Tibial nerve (tissue), 4 donors: Measurements from ENCODE around the gene TMC6. TPM values are rescaled to one million over a fixed set of nuclear protein-coding genes. Genes with fewer than 3 reads are reported as not detected.

ENCODE experiments used
- DNase-seq, 2 donors: peaks; one replicate each; pipeline ENCODE4 v3.0.0-alpha.2; 2019; ENCODE audit warnings: low spot score in 2 of 2
- H3K27ac ChIP-seq, 4 donors: fragments of 200-600 bp; sonication (generic) in 3 of 4; one replicate each; pipeline ENCODE4 v1.5.1; 2017 to 2019; ENCODE audit warnings: mild to moderate bottlenecking in 1 of 4
- H3K27me3 ChIP-seq, 2 donors: fragments of 200-600 bp; sonication (generic) in 1 of 2; one replicate each; pipeline versions ENCODE4 v1.5.1 to v1.6.0; 2017 to 2019
- H3K36me3 ChIP-seq, 3 donors: fragments of 200-600 bp; sonication (generic); one replicate each; pipeline ENCODE4 v1.5.1; 2018 to 2019
- H3K4me1 ChIP-seq, 4 donors: fragments of 200-600 bp; sonication (generic) in 3 of 4; one replicate each; pipeline ENCODE4 v1.5.1; 2017 to 2019
- H3K4me3 ChIP-seq, 4 donors: fragments of 200-600 bp; sonication (generic) in 3 of 4; one replicate each; pipeline ENCODE4 v1.5.1; 2017 to 2019; ENCODE audit warnings: mild to moderate bottlenecking in 1 of 4, moderate library complexity in 1 of 4
- H3K9me3 ChIP-seq, 4 donors: fragments of 200-600 bp; sonication (generic) in 3 of 4; one replicate each; pipeline ENCODE4 v1.5.1; 2017 to 2019
- CTCF ChIP-seq, 5 experiments: fragments of 200-600 bp in 3 of 5; fragments of 450-650 bp in 2 of 5; sonication (generic) in 3 of 5; IDR thresholded peaks; one replicate each; pipeline ENCODE4 v1.5.1; 2016 to 2019; ENCODE audit warnings: antibody characterized with exemption in 5 of 5, mild to moderate bottlenecking in 3 of 5, moderate library complexity in 2 of 5
- EP300 ChIP-seq, 2 donors: sonication (generic); formaldehyde crosslinking; IDR thresholded peaks; one replicate each; pipeline ENCODE4 v1.6.1; 2017; ENCODE audit warnings: antibody characterized with exemption in 2 of 2, mild to moderate bottlenecking in 1 of 2
- POLR2A ChIP-seq, 2 donors: fragments of 450-650 bp; IDR thresholded peaks; one replicate each; pipeline ENCODE4 v1.6.1; 2017; ENCODE audit warnings: antibody characterized with exemption in 2 of 2, mild to moderate bottlenecking in 2 of 2, moderate library complexity in 2 of 2
- WGBS, 2 donors: methylation state at CpG; one replicate each; pipeline ENCODE4 v1.1.5; 2018; 5-methylcytosine and 5-hydroxymethylcytosine counted together
- total RNA-seq, 4 donors: library from RNA; depleted of rRNA; stranded (reverse); fragments of >200 nt; gene quantifications; one replicate each; pipeline ENCODE4 v1.1.0, GENCODE V29; 2016

The TMC6 gene
- total RNA-seq, 4 donors from 2014 or later: 43.3 to 94.5 (median 52.2) TPM

GRCh38 chr17:78103311-78103710 is 25.2 kb downstream of the TMC6 start:
- Histone ChIP-seq H3K36me3 (peaks cover 0 to 80% (median 1%) of the 10 kb centered on the region in 3 donors), H3K27ac (no peak overlapping the region), H3K27me3 (no peaks in the 10 kb centered on the region), H3K4me1 (peaks cover 0 to 12% (median 2%) of the 10 kb centered on the region in 4 donors), H3K4me3 (no peak overlapping the region), H3K9me3 (no peaks in the 10 kb centered on the region)
- DNase-seq: no peak
- TF ChIP-seq CTCF (IDR thresholded peaks at IDR 0.05) (no peak), EP300 (IDR thresholded peaks at IDR 0.05) (no peak), POLR2A (IDR thresholded peaks at IDR 0.05) (no peak)
- WGBS, 2 donors: 66 to 84% methylated on average over 4 of the region's 4 CpGs

- DNase-seq: no peak
- 93 to 97% methylated on average over 10 of the region's 10 CpGs for WGBS, 2 donors
- peaks cover 0 to 83% (median 7%) of the 10 kb centered on the region in 3 donors for H3K36me3 ChIP-seq
- no peaks in the 10 kb centered on the region for H3K27me3 ChIP-seq
- H3K9me3 ChIP-seq: no peaks in the 10 kb centered on the region
- H3K27ac ChIP-seq: no peak overlapping the region
- peaks cover 0 to 3% (median 0%) of the 10 kb centered on the region in 4 donors for H3K4me1 ChIP-seq
- H3K4me3 ChIP-seq: no peak overlapping the region
- TF ChIP-seq CTCF (IDR thresholded peaks at IDR 0.05) (no peak), POLR2A (IDR thresholded peaks at IDR 0.05) (no peak), EP300 (IDR thresholded peaks at IDR 0.05) (no peak)
Observed at GRCh38 chr17:78101542-78101941, 27.0 kb downstream of the TMC6 start.

GRCh38 chr17:78101112-78101511 is 27.4 kb downstream of the TMC6 start:
- Histone ChIP-seq H3K9me3 (no peaks in the 10 kb centered on the region), H3K4me1 (peaks cover 0 to 3% (median 0%) of the 10 kb centered on the region in 4 donors), H3K27me3 (no peaks in the 10 kb centered on the region), H3K27ac (no peak overlapping the region), H3K36me3 (peaks cover 0 to 88% (median 7%) of the 10 kb centered on the region in 3 donors), H3K4me3 (no peak overlapping the region)
- WGBS, 2 donors: 84 to 88% methylated on average over 5 of the region's 5 CpGs
- TF ChIP-seq CTCF (IDR thresholded peaks at IDR 0.05): no peak
- no peak for TF ChIP-seq POLR2A (IDR thresholded peaks at IDR 0.05)
- no peak for TF ChIP-seq EP300 (IDR thresholded peaks at IDR 0.05)
- DNase-seq: no peak

GRCh38 chr17:78096093-78096492 is 32.5 kb downstream of the TMC6 start:
- no peak for DNase-seq
- Histone ChIP-seq H3K4me3 (no peak overlapping the region), H3K9me3 (no peaks in the 10 kb centered on the region), H3K27me3 (no peaks in the 10 kb centered on the region), H3K36me3 (peaks cover 3 to 100% (median 14%) of the 10 kb centered on the region in 3 donors), H3K4me1 (no peaks in the 10 kb centered on the region), H3K27ac (no peak overlapping the region)
- TF ChIP-seq POLR2A (IDR thresholded peaks at IDR 0.05) (no peak), EP300 (IDR thresholded peaks at IDR 0.05) (no peak), CTCF (IDR thresholded peaks at IDR 0.05) (no peak)
- 84 to 88% methylated on average over 9 of the region's 9 CpGs for WGBS, 2 donors

GRCh38 chr17:78095035-78095434 is 33.5 kb downstream of the TMC6 start:
- Histone ChIP-seq H3K4me1 (no peaks in the 10 kb centered on the region), H3K4me3 (no peak overlapping the region), H3K27me3 (no peaks in the 10 kb centered on the region), H3K9me3 (no peaks in the 10 kb centered on the region), H3K36me3 (peaks cover 3 to 100% (median 14%) of the 10 kb centered on the region in 3 donors), H3K27ac (no peak overlapping the region)
- DNase-seq: no peak
- TF ChIP-seq POLR2A (IDR thresholded peaks at IDR 0.05) (no peak), EP300 (IDR thresholded peaks at IDR 0.05) (no peak), CTCF (IDR thresholded peaks at IDR 0.05) (no peak)
- 91 to 97% methylated on average over 6 of the region's 6 CpGs for WGBS, 2 donors
